Stimulated activated CD4-positive, alpha-beta T cell treated with anti-CD3 and anti-CD28 coated beads, Interleukin-12 subunit alpha, Interleukin-12 subunit beta, amount 100 ng/mL, for 48 hours (primary cell): ENCODE data around the gene ENOX2.
"Not testable (repeated sequence)": the region's sequence is repeated elsewhere in the genome, so short reads cannot be mapped to it uniquely, and the experiment has no call there.

ENCODE experiments used
- DNase-seq, 3 donors: peaks; one replicate each; pipeline ENCODE4 v3.0.0-alpha.2; 2020; ENCODE audit warnings: low read depth in 2 of 3, low spot score in 1 of 3

Gene ENOX2

DNA sequence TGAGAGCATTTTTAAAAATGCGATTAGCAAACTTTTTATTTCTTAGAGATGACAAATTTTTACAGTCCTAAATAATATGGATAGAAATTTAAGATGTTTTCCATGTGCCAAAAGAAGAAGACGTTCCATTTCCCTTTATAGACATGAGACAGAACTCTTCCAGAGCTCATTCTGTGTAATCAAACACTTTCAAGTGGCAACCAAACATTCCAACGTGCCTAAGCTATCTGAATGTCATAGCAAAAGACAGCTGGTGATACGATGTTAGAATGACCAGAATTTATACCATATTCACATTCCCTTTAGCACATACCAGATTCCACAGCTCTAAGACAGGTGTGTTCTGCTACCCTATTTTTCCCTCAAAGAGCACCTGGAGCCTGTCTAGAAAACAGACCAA, 133.2 kb downstream of the ENOX2 start:
- no peak for DNase-seq

- no peak for DNase-seq
Observed at GRCh38 chrX:130758072-130758471, 144.9 kb downstream of the ENOX2 start.

- DNase-seq, result no peak
Observed at GRCh38 chrX:130756233-130756632, 146.8 kb downstream of the ENOX2 start.

DNA sequence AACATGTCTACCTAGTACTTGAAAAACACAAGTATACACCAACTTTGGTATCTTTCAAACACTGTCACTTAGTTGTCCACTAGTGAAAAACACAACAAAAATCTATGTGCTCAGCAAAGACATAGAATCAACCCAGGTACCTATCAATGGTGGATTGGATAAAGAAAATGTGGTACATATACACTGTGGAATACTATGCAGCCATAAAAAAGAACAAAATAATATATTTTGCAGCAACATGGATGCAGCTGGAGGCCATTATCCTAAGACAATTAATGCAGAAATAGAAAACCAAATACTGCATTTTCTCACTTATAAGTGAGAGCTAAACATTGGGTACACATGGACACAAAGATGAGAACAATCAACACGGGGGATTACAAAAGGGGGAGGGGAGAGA, 148.7 kb downstream of the ENOX2 start:
- DNase-seq, result no peak

- no peak for DNase-seq
Observed at GRCh38 chrX:130746709-130747342, 156.2 kb downstream of the ENOX2 start.

DNA sequence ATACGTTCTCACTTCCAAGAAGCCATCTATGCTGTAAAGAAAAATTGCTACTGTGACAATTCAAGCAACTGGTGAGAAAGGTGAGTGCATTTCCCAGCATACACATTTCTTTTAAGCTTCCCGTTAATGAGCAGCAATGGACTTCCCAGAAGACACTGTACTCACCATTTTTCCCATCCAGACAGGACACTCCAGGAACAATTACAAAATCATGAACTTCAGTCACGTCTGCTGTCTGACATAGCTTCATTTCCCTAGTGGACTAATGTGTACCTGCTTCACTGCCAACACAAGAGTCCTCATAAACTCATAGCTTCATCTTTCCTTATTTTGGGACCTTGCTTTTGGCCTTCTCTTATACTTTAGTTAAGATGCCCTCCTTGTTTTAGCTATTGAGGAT, 156.9 kb downstream of the ENOX2 start:
- no peak for DNase-seq

DNA sequence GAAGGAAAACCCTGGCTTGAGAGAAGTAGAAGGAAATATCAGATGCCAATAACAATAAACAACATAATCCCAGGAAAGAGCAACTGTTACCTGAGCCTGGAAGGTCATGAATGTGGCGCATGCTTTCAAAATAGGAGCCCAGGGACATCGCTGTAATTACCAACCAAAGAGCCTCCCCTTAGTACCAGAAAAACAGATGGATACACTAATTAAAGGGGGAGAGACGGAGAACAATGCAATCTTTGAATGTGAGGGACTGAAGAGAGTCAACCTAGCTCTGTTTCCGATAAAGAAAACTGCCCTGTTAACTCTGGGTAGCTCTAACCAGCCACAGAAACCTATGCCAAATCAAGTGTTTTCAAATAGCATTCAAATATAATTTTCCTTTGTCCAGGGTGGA, 161.4 kb downstream of the ENOX2 start:
- DNase-seq, result no peak

DNA sequence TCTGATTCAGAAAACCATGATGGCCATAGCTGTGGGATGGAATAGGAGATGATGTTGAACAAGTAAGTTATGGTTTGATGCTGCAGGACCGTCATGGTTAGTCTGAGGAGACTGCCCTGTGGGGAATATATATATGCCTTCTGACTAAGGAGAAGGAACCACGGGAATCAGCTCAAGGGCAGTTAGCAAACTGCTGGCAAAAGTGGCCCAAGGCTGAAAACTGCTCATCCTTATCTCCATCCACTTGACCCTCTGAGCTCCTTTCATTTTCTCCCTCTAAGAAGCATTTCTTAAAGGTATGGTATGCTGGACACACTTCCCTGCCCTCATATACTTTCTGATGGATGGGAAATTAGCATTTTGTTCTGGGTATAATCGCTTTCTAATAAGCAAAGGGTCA, 161.9 kb downstream of the ENOX2 start:
- DNase-seq, result no peak

GRCh38 chrX:130738638-130739195, 164.3 kb downstream of the ENOX2 start:
- no peak for DNase-seq

DNA sequence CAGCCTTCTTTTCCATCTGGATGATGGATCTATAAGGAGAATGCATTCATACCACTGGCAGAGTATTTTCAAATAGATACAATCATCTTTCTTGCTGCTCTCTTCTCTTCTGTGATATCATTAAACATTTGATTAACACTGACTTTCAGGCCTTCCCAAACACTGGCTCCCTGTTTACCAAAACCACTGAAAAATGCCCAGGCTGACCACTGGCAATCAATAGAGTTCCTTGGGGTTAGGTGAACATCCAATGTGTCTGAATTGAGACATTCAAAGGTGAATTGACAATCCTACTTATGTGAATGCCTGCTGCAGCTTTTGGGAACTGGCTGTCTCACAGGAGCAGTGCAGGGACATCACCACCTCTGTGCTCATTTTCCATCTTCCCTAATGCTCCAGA, 168.3 kb downstream of the ENOX2 start:
- DNase-seq, result no peak

- no peak for DNase-seq
Observed at GRCh38 chrX:130728208-130728607, 174.8 kb downstream of the ENOX2 start.

DNA sequence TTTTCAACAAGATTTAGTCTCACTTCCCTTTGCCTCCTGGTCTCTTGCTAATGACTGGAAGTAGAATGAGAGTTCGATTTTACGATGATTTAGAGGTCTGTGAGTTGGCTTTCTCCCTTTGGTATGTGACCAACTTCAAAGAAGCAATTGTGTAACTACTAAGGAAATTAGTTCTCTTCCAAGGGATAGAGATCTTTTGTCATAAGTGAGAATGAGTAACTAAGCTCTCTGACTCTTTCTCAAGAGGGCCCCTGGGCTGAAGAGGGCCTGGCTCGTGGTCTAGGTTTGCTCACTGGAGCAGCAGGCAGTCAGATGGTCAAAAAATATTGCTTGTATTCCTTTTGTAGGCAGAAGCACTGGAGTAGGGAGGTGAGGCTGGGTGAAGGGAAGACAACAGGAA, 176.3 kb downstream of the ENOX2 start:
- DNase-seq, result no peak

GRCh38 chrX:130725519-130725918, 177.5 kb downstream of the ENOX2 start:
- no peak for DNase-seq

DNA sequence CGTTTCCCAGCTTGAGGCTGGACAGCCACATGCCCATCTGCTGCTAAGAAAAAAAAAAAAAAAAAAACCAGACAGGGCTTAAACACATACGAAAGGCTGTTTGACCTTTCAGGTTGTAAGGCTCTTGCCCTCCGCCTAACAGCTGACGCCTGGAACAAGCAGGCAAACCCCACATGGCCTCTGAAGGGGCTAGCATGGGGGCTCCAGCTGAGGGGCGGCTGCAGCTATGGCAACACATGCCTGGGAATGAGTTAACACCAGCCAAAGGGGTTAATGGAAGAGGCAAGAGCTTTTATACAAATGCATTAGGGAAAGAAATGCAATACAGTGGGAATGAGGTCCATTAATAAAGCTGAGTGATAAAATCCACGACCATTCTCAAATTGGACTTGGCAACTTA, 183.6 kb downstream of the ENOX2 start:
- DNase-seq, result no peak

GRCh38 chrX:130718137-130718536, 184.9 kb downstream of the ENOX2 start:
- DNase-seq, result no peak

GRCh38 chrX:130716781-130717413, 186.1 kb downstream of the ENOX2 start:
- no peak for DNase-seq

GRCh38 chrX:130716346-130716745, 186.7 kb downstream of the ENOX2 start:
- no peak for DNase-seq

DNA sequence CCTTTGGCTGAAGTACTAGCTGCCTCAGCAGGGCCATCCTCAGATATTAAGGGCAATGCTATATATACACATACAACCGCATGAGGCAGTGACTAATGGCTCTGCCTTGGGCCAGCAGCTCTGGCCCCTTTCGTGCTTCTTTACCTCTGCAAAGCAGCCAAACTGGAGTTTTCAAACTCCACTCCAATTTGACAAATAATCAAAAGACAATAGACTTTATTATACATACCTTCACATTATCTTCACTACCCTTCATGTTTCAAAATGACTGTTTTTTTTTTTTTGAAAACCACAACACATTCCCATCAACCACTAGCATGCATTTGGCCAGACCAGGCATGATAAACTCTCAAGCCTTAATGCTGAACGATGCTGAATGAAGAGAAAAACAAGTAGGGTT, 187.7 kb downstream of the ENOX2 start:
- no peak for DNase-seq

GRCh38 chrX:130714665-130715064, 188.3 kb downstream of the ENOX2 start:
- DNase-seq, result no peak

GRCh38 chrX:130714135-130714534, 188.9 kb downstream of the ENOX2 start:
- no peak for DNase-seq

DNA sequence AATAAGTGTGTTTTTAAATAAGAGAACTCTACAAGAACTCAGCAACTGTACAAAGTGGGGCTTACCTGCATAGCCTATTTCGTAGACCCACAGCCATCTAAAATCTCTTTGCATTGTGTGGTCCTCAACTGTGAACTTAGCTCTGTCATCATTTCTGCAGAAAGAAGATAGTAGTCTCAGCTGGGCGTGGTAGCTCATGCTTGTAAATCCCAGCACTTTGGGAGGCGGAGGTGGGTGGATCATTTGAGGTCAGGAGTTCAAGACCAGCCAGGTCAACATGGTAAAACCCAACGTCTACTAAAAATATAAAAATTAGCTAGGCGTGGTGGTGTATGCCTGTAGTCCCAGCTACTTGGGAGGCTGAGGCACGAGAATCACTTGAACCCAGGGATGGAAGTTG, 193.8 kb downstream of the ENOX2 start:
- not testable (repeated sequence) for DNase-seq

- DNase-seq, result no peak
Observed at GRCh38 chrX:130705591-130705990, 197.4 kb downstream of the ENOX2 start.
